ENCODE results near the gene TSPEAR.

DNA sequence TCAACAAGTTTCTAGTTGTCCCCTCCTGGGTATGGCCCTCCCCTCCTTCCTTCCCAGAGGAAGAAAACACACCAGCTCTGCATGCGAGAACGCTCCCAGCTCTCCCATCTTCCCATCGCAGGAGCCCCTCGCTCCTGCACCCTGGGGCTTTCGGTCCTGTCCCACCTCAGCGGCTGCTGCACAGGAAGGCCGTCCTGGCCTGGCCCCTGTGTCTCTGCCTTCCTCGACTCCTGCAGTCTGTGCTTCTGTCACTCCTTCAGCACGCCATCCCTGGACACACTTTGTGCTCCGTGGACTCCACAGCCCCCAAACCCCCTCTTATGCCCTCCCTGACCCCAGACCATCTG, 194.6 kb downstream of the TSPEAR start:
- TF ChIP-seq ARNTL (CRISPR knock-in tag; IDR thresholded peaks at IDR 0.05; ENCODE audit: borderline replicate concordance, low read depth) (no peak), ZNF70 (CRISPR knock-in tag; IDR thresholded peaks at IDR 0.05) (no peak), CSDC2 (CRISPR knock-in tag; IDR thresholded peaks at IDR 0.05) (no peak), ZC3H10 (CRISPR knock-in tag; IDR thresholded peaks at IDR 0.05) (no peak)
- TF ChIP-seq, protein P1, sequence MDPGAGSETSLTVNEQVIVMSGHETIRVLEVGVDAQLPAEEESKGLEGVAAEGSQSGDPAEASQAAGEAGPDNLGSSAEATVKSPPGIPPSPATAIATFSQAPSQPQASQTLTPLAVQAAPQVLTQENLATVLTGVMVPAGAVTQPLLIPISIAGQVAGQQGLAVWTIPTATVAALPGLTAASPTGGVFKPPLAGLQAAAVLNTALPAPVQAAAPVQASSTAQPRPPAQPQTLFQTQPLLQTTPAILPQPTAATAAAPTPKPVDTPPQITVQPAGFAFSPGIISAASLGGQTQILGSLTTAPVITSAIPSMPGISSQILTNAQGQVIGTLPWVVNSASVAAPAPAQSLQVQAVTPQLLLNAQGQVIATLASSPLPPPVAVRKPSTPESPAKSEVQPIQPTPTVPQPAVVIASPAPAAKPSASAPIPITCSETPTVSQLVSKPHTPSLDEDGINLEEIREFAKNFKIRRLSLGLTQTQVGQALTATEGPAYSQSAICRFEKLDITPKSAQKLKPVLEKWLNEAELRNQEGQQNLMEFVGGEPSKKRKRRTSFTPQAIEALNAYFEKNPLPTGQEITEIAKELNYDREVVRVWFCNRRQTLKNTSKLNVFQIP (CRISPR knock-in tag; IDR thresholded peaks at IDR 0.05; ENCODE audit: borderline replicate concordance, low read depth): no peak
- TF ChIP-seq, protein P2, sequence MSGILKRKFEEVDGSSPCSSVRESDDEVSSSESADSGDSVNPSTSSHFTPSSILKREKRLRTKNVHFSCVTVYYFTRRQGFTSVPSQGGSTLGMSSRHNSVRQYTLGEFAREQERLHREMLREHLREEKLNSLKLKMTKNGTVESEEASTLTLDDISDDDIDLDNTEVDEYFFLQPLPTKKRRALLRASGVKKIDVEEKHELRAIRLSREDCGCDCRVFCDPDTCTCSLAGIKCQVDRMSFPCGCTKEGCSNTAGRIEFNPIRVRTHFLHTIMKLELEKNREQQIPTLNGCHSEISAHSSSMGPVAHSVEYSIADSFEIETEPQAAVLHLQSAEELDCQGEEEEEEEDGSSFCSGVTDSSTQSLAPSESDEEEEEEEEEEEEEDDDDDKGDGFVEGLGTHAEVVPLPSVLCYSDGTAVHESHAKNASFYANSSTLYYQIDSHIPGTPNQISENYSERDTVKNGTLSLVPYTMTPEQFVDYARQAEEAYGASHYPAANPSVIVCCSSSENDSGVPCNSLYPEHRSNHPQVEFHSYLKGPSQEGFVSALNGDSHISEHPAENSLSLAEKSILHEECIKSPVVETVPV (CRISPR knock-in tag; IDR thresholded peaks at IDR 0.05): no peak
- TF ChIP-seq, protein P3, sequence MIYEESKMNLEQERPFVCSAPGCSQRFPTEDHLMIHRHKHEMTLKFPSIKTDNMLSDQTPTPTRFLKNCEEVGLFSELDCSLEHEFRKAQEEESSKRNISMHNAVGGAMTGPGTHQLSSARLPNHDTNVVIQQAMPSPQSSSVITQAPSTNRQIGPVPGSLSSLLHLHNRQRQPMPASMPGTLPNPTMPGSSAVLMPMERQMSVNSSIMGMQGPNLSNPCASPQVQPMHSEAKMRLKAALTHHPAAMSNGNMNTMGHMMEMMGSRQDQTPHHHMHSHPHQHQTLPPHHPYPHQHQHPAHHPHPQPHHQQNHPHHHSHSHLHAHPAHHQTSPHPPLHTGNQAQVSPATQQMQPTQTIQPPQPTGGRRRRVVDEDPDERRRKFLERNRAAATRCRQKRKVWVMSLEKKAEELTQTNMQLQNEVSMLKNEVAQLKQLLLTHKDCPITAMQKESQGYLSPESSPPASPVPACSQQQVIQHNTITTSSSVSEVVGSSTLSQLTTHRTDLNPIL (CRISPR knock-in tag; IDR thresholded peaks at IDR 0.05; ENCODE audit: low read depth): no peak

Data from SK-N-SH treated with all-trans-retinoic acid at 6 μM for 48 hours (cell line).